ENCODE measurements around the gene WDR77. TPM values are rescaled to one million over a fixed set of nuclear protein-coding genes. Genes with fewer than 3 reads are reported as not detected.

The WDR77 gene
- total and polyA plus RNA-seq, 4 donors = 21.3 to 37.1 (median 29.1) TPM

GRCh38 chr1:111462370-111463028 is 13.4 kb upstream of the WDR77 start:
- TF ChIP-seq CTCF (IDR thresholded peaks at IDR 0.05; ENCODE audit: control extremely low read depth, extremely low read depth) = no peak
- Histone ChIP-seq H3K27me3 (ENCODE audit: control insufficient read depth in 3 of 3, insufficient read depth in 3 of 3, low read length in 2 of 3) (no peaks in the 10 kb centered on the region), H3K36me3 (ENCODE audit: control insufficient read depth in 4 of 4, insufficient read depth in 4 of 4, low read length in 4 of 4) (peaks cover 7 to 39% (median 16%) of the 10 kb centered on the region in 4 donors), H3K9ac (ENCODE audit: insufficient read depth in 1 of 2, low read length in 2 of 2) (no peak overlapping the region), H3K4me1 (ENCODE audit: control insufficient read depth in 5 of 5, insufficient read depth in 5 of 5, low read length in 5 of 5) (peaks cover 0 to 12% (median 5%) of the 10 kb centered on the region in 5 donors), H3K27ac (ENCODE audit: low read depth in 1 of 2, low read length in 1 of 2) (no peak overlapping the region), H3K9me3 (ENCODE audit: control insufficient read depth in 4 of 4, insufficient read depth in 3 of 4, low read length in 3 of 4) (no peaks in the 10 kb centered on the region), H3K4me3 (no peak overlapping the region)
- DNase-seq (no peak), ATAC-seq (ENCODE audit: insufficient read depth, low FRiP score) (no peak)
- WGBS, 2 donors = 88 to 93% methylated on average over 4 of the region's 4 CpGs

GRCh38 chr1:111461765-111462164 is 12.7 kb upstream of the WDR77 start:
- TF ChIP-seq CTCF (IDR thresholded peaks at IDR 0.05; ENCODE audit: control extremely low read depth, extremely low read depth) = no peak
- Histone ChIP-seq H3K27me3 (ENCODE audit: control insufficient read depth in 3 of 3, insufficient read depth in 3 of 3, low read length in 2 of 3) (no peaks in the 10 kb centered on the region), H3K4me3 (no peak overlapping the region), H3K9ac (ENCODE audit: insufficient read depth in 1 of 2, low read length in 2 of 2) (no peak overlapping the region), H3K9me3 (ENCODE audit: control insufficient read depth in 4 of 4, insufficient read depth in 3 of 4, low read length in 3 of 4) (no peaks in the 10 kb centered on the region), H3K4me1 (ENCODE audit: control insufficient read depth in 5 of 5, insufficient read depth in 5 of 5, low read length in 5 of 5) (peaks cover 0 to 12% (median 5%) of the 10 kb centered on the region in 5 donors), H3K27ac (ENCODE audit: low read depth in 1 of 2, low read length in 1 of 2) (no peak overlapping the region), H3K36me3 (ENCODE audit: control insufficient read depth in 4 of 4, insufficient read depth in 4 of 4, low read length in 4 of 4) (peaks cover 10 to 43% (median 20%) of the 10 kb centered on the region in 4 donors)
- DNase-seq (no peak), ATAC-seq (ENCODE audit: insufficient read depth, low FRiP score) (no peak)
- 97 to 98% methylated on average over 6 of the region's 6 CpGs for WGBS, 2 donors

GRCh38 chr1:111455642-111456031 is 6.6 kb upstream of the WDR77 start:
- DNase-seq = no peak
- no peak for TF ChIP-seq CTCF (IDR thresholded peaks at IDR 0.05; ENCODE audit: control extremely low read depth, extremely low read depth)
- no peak overlapping the region for H3K4me3 ChIP-seq
- no peak overlapping the region for H3K9ac ChIP-seq (ENCODE audit: insufficient read depth in 1 of 2, low read length in 2 of 2)
- no peak overlapping the region for H3K27ac ChIP-seq (ENCODE audit: low read depth in 1 of 2, low read length in 1 of 2)
- H3K36me3 ChIP-seq (ENCODE audit: control insufficient read depth in 4 of 4, insufficient read depth in 4 of 4, low read length in 4 of 4) = peaks cover 16 to 33% (median 28%) of the 10 kb centered on the region in 4 donors
- H3K4me1 ChIP-seq (ENCODE audit: control insufficient read depth in 5 of 5, insufficient read depth in 5 of 5, low read length in 5 of 5) = peaks cover 0 to 28% (median 2%) of the 10 kb centered on the region in 5 donors
- H3K9me3 ChIP-seq (ENCODE audit: control insufficient read depth in 4 of 4, insufficient read depth in 3 of 4, low read length in 3 of 4) = no peaks in the 10 kb centered on the region
- ATAC-seq (ENCODE audit: insufficient read depth, low FRiP score) = no peak
- WGBS, 2 donors = 81 to 86% methylated on average over 3 of the region's 3 CpGs
- no peaks in the 10 kb centered on the region for H3K27me3 ChIP-seq (ENCODE audit: control insufficient read depth in 3 of 3, insufficient read depth in 3 of 3, low read length in 2 of 3)
